Right lobe of liver (tissue), 6 donors: ENCODE data around the gene WDFY3. TPM values are rescaled to one million over a fixed set of nuclear protein-coding genes. Genes with fewer than 3 reads are reported as not detected.

Experiments used
- ATAC-seq, 4 donors: fragments of 200-7000 bp; cut with Tn5 transposase; one replicate each; pipeline ENCODE4 v1.9.1; 2020; ENCODE audit warnings: mild to moderate bottlenecking in 4 of 4, moderate library complexity in 4 of 4
- DNase-seq, 3 donors: peaks; one replicate each; pipeline ENCODE4 v3.0.0-alpha.2; 2020
- H3K27ac ChIP-seq, 3 donors: fragments of 200-600 bp; one replicate each; pipeline ENCODE4 v1.8.0; 2022
- H3K27me3 ChIP-seq, 2 donors: fragments of 200-600 bp; one replicate each; pipeline ENCODE4 v1.8.0; 2022
- H3K36me3 ChIP-seq, 4 donors: fragments of 200-600 bp; sonication (generic) in 1 of 4; one replicate each; pipeline versions ENCODE4 v1.5.1 to v1.8.0; 2017 to 2022; ENCODE audit warnings: control low read depth in 1 of 4
- H3K4me1 ChIP-seq, 4 donors: fragments of 200-600 bp; sonication (generic) in 1 of 4; one replicate each; pipeline versions ENCODE4 v1.5.1 to v1.8.0; 2017 to 2022; ENCODE audit warnings: control low read depth in 1 of 4
- H3K4me3 ChIP-seq, 3 donors: fragments of 200-600 bp; one replicate each; pipeline ENCODE4 v1.8.0; 2022
- H3K9me3 ChIP-seq, 4 donors: fragments of 200-600 bp; sonication (generic) in 1 of 4; one replicate each; pipeline versions ENCODE4 v1.5.1 to v1.8.0; 2017 to 2022; ENCODE audit warnings: control low read depth in 1 of 4
- POLR2A ChIP-seq: fragments of 450-650 bp; IDR thresholded peaks from one replicate; pipeline ENCODE4 v1.6.1; 2017; ENCODE audit warnings: antibody characterized with exemption, mild to moderate bottlenecking
- WGBS: methylation state at CpG from one replicate; pipeline ENCODE4 v1.1.6; 2018; ENCODE audit warnings: low coverage, low lambda C conversion rate; ENCODE audit not compliant: insufficient coverage; ENCODE audit errors: missing lambda C conversion rate; 5-methylcytosine and 5-hydroxymethylcytosine counted together
- intact Hi-C, 2 donors: fragments of 100-400 bp; cut with DNase I; formaldehyde crosslinking; loops; one replicate each; pipeline versions ENCODE4 v1.11.2 to v1.14.1; 2022
- total RNA-seq, 6 experiments: library from RNA; depleted of rRNA in 2 of 6; stranded (reverse); fragments of >200 nt in 2 of 6; fragmentation: NEBNext Ultra II Directional in 3 of 6; extraction: Animal tissue kit (Norgen Biotek cat#: 25700) in 3 of 6; gene quantifications; one replicate each; pipeline versions ENCODE4 v1.1.0 to v1.2.4, GENCODE V29; 2016 to 2023
- TF ChIP-seq, protein P1 (sequence below), 4 donors: fragments of 200-600 bp in 3 of 4; fragments of 450-650 bp in 1 of 4; IDR thresholded peaks; one replicate each; pipeline versions ENCODE4 v1.5.1 to v1.8.0; 2016 to 2022; ENCODE audit warnings: antibody characterized with exemption in 4 of 4, mild to moderate bottlenecking in 2 of 4
- donor health status: DM: no; HTN: yes; CAD: no.
- donor health status: DM: no; HTN: no; CAD: no.
- donor health status: DM: no; HTN: no; CAD: no.
- donor health status: DM: no; HTN: yes; CAD: no.
- donor health status: DM: no; HTN: yes; CAD: no.

The WDFY3 gene
- total RNA-seq, 6 experiments from 2014 or later, result 18.8 to 36.5 (median 25.9) TPM

DNA sequence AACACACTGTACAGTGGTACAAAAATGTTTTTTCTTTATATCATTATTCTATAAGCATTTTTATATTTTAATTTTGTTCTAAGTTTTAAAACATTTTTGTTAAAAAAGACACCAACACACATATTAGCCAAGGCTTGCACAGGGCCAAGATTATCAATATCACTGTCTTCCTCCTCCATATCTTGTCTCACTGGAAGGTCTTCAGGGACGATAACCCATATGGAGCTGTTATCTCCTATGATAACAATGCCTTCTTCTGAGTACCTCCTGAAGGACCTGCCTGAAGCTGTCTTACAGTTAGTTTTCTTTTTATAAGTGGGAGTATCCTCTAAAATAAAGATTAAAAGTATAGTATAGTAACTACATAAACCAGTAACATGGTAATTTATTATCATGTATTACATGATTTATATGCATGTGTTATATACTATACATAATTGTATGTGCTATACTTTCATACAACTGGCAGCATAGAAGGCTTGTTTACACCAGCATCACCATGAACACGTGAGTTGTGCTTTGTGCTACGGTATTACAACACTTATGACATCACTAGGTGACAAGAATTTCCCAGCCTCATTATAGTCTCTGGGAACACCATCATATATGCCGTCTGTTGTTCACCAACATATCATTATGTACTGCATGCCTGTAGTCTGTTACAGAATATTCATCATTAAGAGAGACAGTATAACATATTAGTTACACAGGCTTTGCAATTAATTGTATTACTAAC is 90.7 kb downstream of the WDFY3 start:
- H3K36me3 ChIP-seq, result no peaks in the 10 kb centered on the region
- H3K9me3 ChIP-seq, result no peaks in the 10 kb centered on the region
- H3K4me1 ChIP-seq, result no peaks in the 10 kb centered on the region
- TF ChIP-seq POLR2A, result no peak
- TF ChIP-seq, protein P1, sequence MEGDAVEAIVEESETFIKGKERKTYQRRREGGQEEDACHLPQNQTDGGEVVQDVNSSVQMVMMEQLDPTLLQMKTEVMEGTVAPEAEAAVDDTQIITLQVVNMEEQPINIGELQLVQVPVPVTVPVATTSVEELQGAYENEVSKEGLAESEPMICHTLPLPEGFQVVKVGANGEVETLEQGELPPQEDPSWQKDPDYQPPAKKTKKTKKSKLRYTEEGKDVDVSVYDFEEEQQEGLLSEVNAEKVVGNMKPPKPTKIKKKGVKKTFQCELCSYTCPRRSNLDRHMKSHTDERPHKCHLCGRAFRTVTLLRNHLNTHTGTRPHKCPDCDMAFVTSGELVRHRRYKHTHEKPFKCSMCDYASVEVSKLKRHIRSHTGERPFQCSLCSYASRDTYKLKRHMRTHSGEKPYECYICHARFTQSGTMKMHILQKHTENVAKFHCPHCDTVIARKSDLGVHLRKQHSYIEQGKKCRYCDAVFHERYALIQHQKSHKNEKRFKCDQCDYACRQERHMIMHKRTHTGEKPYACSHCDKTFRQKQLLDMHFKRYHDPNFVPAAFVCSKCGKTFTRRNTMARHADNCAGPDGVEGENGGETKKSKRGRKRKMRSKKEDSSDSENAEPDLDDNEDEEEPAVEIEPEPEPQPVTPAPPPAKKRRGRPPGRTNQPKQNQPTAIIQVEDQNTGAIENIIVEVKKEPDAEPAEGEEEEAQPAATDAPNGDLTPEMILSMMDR (IDR thresholded peaks at IDR 0.05), result no peak
- 82% methylated on average over 4 of the region's 4 CpGs for WGBS
- DNase-seq (no peak), ATAC-seq (no peak)
- H3K27ac ChIP-seq, result no peak overlapping the region
- intact Hi-C loops, result no loop called here
- H3K27me3 ChIP-seq, result no peaks in the 10 kb centered on the region
- no peak overlapping the region for H3K4me3 ChIP-seq

DNA sequence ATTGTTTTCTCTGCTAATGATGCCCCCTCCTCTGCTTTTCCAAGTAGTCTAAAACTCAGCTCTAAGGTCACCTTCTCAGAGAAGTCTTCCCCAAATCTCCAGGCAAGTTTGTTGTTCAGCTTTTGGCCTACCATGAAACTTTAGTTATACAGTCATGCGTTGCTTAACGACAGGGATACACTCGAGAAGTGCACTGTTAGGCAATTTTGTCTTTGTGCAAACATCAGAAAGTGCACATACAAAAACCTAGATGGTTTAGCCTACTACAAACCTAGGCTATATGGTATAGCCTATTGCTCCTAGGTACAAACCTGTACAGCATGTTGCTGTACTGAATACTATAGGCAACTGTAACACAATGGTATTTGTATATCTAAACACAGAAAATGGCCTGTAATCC is 91.9 kb downstream of the WDFY3 start:
- no peaks in the 10 kb centered on the region for H3K27me3 ChIP-seq
- H3K9me3 ChIP-seq, result no peaks in the 10 kb centered on the region
- H3K36me3 ChIP-seq, result no peaks in the 10 kb centered on the region
- H3K4me1 ChIP-seq, result no peaks in the 10 kb centered on the region
- ATAC-seq, result peak in 3 of 4 donors; percentile 39 to 81 (median 72)
- WGBS, result 48% methylated on average over 3 of the region's 3 CpGs
- no peak for DNase-seq
- no peak overlapping the region for H3K27ac ChIP-seq
- TF ChIP-seq POLR2A, result no peak
- TF ChIP-seq, protein P1 (IDR thresholded peaks at IDR 0.05), result no peak
- no peak overlapping the region for H3K4me3 ChIP-seq
- intact Hi-C loops, result no loop called here

DNA sequence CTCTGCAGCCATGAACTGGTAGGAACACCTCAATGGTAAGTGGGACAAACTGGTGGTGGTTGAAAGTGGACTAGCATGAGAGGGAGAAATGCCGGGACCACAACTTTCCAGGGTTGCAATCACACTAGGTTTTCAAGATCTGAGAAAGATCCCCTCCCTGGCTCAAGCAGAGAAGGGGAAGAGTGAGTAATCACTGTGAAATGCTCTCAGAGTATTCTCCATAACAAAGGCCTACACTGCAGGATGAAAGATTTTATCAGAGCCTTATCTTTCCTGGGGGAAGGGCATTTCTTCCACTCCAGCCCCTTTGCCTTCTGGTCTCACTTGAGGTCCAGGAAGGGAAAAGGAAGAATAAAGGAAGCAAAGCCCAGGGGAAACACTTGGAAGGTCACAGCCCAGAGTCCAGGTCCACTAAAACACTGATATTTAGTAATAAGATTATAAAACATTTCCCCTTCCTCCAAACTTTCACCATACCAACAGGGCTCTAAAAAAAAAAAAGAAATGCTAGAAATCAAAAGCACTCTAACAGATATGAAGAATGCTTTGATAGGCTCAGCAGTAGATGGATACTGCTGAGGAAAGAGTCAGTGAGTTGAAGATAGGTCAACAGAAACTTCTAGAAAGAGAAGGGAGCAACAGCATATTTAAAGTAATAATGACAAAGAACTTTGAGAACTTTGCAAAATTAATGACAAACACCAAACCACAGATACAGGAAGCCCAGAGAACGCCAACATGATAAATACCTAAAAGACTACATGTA is 95.9 kb downstream of the WDFY3 start:
- Histone ChIP-seq H3K4me1 (no peaks in the 10 kb centered on the region), H3K4me3 (no peak overlapping the region), H3K36me3 (no peaks in the 10 kb centered on the region), H3K27ac (no peak overlapping the region), H3K9me3 (no peaks in the 10 kb centered on the region), H3K27me3 (no peaks in the 10 kb centered on the region)
- intact Hi-C loops, result no loop called here
- no peak for TF ChIP-seq POLR2A
- TF ChIP-seq, protein P1 (IDR thresholded peaks at IDR 0.05), result no peak
- ATAC-seq (peak in 3 of 4 donors; percentile 24 to 40 (median 34)), DNase-seq (no peak)
- 75% methylated on average over 2 of the region's 2 CpGs for WGBS

DNA sequence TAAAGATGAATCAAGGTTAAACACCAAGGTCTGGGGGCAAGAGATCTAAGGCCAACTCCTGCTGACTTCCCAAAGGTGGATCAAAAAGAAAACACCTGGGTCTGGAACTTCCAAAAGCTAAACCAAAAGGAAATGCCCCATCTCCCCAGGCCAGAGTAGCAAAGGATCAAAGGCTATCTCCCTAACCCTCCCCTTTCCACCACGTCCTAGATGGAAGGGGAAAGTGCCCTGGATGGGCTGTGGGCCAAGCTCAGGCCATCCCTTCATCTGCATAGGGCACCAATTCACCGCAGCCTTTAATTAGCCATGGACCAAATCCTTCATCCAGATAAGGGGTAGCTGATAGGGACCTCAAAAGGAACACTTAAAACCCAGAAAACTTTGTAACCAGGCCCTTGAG is 100.2 kb downstream of the WDFY3 start:
- Histone ChIP-seq H3K27ac (no peak overlapping the region), H3K27me3 (no peaks in the 10 kb centered on the region), H3K4me1 (no peaks in the 10 kb centered on the region), H3K4me3 (no peak overlapping the region), H3K36me3 (no peaks in the 10 kb centered on the region), H3K9me3 (no peaks in the 10 kb centered on the region)
- DNase-seq, result no peak
- ATAC-seq, result no peak
- intact Hi-C loops, result no loop called here
- no CpG with 5 or more reads among the region's 2 CpGs for whole genome bisulfite sequencing
- TF ChIP-seq, protein P1 (IDR thresholded peaks at IDR 0.05), result no peak
- TF ChIP-seq POLR2A, result no peak
